Activated CD4-positive, alpha-beta T cell treated with anti-CD3 and anti-CD28 coated beads, Interleukin-2, amount 50 U/mL, for 1 hour (primary cell): ENCODE measurements around the gene LZTS2.
A peak's percentile ranks its signal among the peaks of the same experiment; 100 is the strongest.
"Not testable (repeated sequence)": the region's sequence is repeated elsewhere in the genome, so short reads cannot be mapped to it uniquely, and the experiment has no call there.

Experiments
- DNase-seq: peaks from one replicate; pipeline ENCODE4 v3.0.0-alpha.2; 2020

LZTS2 gene, protein sequence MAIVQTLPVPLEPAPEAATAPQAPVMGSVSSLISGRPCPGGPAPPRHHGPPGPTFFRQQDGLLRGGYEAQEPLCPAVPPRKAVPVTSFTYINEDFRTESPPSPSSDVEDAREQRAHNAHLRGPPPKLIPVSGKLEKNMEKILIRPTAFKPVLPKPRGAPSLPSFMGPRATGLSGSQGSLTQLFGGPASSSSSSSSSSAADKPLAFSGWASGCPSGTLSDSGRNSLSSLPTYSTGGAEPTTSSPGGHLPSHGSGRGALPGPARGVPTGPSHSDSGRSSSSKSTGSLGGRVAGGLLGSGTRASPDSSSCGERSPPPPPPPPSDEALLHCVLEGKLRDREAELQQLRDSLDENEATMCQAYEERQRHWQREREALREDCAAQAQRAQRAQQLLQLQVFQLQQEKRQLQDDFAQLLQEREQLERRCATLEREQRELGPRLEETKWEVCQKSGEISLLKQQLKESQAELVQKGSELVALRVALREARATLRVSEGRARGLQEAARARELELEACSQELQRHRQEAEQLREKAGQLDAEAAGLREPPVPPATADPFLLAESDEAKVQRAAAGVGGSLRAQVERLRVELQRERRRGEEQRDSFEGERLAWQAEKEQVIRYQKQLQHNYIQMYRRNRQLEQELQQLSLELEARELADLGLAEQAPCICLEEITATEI

DNA sequence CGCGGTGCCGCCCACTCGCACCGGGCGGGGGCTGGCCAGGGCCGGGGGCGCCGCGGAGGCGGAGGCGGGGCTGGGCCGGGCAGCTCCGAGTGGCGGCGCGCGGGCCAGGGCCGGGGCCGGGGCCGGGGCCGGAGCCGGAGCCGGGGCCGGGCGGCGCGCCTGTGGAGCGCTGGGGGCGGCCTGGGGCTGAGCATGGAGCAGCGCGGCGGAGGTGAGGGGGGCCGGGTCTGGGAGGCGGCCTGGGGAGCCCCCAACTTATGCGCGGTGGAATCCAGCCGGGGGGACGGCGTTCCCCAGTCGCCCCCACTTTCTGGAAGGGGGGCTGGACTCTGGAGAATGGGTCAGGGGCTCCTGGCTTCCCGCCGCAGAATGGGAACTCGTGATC lies at the start of gene LZTS2:
Gene LZTS2 (plus strand): TSS at position 67 of the 385 bp plus-strand sequence. CDS start 2,731 bp downstream, outside the sequence.
- DNase-seq, result no peak

DNA sequence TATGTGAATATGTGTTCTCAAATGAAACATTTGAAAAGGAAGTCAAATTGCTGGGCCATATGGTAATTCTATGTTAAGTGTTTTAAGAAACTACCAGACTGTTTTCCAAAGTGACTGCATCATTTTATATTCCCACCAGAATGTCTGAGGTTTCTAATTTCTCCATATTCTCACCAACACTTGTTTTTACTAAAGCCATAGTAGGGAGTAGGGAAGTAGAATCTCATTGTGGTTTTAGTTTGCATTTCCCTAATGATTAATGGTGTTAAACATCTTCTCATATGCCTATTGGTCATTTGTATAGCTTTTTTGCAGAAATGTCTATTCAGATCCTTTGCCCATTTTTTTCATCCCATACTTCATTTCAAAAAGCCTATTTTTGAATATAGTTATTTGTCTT lies 39.4 kb upstream of the LZTS2 start:
- no peak for DNase-seq

DNA sequence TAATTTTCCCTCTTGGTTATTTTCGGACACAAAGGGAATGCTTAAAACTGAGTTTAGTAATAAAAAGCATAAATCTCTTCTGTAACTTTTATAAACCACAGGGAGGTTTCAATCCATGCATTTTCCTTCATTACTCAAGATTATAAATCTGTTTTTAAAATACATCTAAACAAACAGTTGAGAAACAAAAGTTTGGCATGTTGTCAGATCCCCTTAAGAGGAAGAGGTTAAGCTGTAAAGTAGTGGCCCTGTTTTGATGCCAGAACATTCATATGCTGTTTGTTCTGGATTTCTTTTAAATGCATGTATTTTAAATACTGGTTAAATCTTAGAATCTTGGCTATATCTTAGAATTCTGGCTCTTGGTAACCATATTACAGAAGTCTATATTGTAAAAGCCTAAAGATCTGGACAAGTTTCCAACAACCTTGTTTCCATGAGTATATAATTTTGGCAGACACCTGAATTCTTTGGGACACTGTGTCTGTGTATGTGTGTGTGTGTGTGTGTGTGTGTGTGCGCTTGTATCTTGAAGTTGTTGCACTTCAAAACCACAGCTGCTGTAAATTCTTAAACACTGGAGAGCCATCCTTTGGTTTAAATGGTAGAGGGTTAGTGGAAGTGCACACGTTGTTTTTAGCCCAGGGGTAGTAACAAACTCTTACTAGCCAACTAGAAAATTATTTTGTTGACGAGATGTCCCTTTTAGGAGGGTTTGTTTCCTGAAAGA lies 37.1 kb upstream of the LZTS2 start:
- DNase-seq, result no peak

DNA sequence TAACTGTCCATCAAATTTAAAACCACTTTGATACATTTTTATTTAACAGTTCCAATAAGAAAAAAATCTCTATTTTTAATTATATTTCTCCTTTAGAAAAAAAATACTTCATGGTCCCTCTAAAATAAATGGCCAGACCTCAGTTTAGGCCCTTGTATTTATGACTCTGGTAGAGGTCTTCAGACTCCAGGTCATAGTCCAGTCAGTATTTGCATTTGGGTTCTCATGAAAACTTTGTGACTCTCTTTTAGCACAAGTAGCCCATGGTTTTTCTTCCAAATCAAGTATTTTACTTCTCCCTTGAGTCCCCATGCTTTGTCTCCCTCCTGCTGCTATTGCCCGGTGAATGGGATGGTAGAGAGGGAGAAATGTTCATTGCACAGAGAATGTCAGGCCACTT lies 35.8 kb upstream of the LZTS2 start:
- DNase-seq, result no peak

DNA sequence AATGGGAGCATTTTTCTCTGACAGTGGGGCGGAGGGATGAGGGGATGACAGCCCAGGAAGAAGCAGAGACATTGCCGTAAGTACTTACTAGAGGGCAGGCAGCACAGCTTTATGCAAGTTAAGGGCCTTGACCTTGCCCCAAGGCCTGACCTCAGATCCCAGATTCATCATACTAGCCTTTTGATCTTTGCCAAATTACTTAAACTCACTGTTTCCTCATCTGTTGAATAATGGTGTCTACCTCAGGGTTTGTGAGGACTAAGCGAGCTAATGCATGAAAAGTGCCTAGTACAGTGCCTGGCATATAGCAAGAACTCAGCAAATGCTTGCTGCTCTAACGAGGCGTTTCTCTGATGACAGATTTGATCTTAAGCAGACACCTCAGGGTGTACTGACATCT lies 33.8 kb upstream of the LZTS2 start:
- DNase-seq, result no peak

DNA sequence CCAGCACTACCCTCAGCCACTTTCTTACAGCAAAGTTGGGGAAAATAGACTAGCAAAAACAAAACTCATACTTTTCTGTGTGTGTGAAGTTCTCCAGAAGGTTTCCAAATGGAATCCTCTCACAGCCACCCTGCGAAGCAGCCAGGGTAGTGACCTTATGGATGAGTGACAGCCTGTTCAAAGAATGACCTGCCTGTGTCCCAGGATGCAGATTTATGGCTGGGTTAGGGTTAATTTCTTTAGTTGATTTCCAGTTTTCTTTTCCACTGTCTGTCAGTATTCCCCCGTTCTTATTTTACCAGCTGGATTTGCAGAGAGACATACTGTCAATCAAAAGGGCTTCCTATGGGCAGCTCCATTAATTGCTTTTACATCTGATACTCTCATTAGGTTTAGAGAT lies 32.7 kb upstream of the LZTS2 start:
- no peak for DNase-seq

DNA sequence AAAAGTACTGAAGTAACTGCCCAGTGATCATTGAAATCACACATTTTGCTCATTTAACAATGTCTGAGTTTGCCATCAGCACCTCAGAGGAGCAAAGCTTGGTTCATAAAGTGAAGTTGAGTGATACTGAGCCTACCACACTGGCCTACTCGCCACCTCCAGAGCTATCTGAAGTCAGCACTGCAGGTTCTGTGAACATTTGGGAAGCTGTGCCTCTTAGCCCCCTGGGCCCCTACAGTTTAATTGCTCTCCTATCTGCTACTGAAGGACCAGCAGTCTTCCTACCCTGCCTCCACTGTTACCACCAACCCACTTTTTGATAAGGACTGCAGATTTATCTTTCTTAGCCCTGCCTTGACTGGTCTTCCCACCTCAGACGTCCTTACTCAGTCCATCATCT lies 32.3 kb upstream of the LZTS2 start:
- no peak for DNase-seq

DNA sequence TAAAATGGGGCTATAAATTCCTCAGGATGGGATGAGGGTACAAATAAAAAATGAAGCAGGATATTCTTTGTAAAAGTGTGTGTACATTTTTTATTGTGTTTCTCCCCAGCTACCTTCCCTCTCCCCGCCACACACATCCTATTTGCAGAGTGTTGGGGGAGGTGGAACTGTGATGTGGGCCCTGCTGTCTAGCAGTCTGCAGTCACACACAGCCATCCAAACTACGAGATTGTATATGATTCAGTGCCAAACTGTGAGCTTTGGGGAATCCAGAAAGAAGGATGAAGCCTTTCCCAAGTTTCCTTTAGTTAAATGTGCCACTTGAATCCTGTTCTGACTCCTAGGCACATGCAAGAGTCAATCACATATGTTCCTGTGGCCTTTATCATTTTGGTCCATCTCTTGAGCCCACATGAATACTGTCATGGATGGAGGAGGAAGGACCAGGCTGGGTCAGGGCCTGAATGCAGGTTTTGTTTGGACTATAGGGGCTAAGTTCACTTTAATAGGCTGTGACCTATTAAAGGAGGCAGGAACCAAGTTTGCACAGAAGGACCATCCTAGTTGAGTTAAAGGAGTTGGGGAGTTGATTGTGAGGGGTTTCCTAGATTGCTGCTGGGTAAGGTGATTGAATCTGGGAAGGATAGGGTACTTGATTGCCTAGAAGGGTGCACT lies 31.4 kb upstream of the LZTS2 start:
- no peak for DNase-seq

DNA sequence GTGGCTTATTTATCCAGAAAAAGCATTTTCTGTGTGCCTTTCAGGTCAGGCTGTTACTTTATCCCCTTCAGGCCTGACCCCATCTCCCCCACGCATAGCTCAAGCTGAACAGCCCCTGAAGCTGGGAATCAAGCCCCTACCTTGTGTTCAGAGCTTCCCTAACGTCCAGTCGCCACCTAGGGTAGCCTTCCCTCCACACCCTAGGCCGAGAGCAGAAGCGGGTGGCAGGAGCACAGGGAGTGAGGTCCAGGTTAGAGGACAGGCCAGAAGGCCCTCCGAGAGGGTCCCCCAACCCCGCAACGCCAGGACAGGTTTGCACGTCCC lies 30.8 kb upstream of the LZTS2 start:
- no peak for DNase-seq

DNA sequence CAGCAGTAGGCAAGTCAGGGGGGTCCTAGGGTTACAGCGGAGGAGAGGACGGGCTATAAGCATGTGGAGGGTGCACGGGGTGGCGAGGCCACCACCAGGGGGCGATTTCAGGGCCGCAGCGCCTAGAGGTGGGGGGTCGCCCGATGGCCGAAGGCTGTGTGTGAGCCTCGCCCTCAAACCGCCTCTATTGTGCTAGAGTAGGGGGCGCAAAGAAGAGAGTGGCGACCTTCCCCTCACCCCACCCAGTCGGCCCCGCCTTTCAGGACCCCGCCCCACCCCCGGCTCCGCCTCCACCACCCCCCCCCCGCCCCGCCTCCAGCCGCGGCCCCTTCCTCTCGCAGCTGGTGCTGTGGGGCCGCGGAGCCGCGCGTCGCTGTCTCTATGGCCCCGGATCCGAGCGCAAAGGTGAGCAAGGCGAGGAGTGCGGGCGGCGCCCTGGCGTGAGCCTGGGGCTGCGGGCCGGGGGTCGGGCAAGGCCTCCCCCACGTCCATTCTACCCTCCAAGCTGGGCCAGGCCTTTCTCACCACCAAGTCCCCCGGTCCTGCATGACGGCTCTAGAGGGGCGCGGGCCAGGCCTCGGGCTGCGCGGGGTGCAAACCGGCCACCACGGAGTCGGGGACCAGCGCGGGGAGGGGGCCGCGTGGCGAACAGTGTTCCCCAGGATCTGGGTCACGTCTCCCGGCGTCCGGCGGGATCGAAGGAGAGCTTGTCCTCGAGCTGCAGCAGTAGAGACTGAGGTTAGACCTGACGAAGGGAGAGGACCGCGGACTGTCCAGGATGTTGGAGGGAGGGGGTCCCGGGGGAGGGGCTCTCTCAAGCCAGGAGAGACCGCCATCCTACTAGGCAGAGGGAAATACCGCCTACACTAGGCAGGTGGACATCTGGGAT lies 30.2 kb upstream of the LZTS2 start, which contains the start of gene SEMA4G:
Gene SEMA4G (plus strand): TSS at position 318 of the 889 bp plus-strand sequence. CDS start 3,409 bp downstream, outside the sequence.
- DNase-seq, result peak; percentile 40

DNA sequence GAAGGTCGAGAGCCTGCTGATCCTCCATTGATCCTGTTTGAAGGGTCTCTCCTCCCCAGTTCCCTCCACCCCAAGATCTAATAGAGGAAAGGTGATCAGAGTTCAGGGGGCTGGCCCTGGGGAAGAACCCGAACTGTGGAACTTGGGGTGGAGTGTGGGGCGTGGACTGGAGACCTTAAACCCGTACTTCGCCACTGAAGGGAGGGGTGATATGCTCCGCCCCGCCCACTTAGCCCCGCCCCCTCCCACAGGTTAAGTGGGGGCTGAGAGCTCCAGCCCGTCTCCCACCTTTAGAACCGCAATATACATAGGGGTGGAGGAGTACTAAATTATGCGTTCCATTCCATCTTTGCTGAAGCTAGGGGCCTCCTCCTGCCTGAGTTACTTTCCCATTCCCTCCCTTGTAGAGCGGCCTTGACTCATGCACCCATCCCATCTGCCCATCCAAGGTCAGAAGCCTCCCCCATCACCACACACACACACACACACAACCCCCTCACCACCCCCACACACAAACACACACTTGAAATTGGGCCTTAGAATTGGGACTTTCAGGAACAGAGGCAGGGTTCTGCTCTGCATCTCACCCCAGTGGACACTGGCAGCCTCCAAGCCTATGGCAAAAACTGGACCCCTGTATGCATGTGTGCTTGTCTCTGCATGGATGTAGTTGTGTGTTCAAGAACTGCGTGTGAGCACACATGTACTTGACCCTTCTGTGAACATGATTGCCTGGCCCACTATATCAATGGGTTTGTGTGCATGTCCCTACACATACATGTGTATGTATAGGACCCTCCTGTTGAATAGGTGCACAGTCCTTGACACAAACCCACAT lies 29.3 kb upstream of the LZTS2 start:
- DNase-seq, result peak; percentile 26

DNA sequence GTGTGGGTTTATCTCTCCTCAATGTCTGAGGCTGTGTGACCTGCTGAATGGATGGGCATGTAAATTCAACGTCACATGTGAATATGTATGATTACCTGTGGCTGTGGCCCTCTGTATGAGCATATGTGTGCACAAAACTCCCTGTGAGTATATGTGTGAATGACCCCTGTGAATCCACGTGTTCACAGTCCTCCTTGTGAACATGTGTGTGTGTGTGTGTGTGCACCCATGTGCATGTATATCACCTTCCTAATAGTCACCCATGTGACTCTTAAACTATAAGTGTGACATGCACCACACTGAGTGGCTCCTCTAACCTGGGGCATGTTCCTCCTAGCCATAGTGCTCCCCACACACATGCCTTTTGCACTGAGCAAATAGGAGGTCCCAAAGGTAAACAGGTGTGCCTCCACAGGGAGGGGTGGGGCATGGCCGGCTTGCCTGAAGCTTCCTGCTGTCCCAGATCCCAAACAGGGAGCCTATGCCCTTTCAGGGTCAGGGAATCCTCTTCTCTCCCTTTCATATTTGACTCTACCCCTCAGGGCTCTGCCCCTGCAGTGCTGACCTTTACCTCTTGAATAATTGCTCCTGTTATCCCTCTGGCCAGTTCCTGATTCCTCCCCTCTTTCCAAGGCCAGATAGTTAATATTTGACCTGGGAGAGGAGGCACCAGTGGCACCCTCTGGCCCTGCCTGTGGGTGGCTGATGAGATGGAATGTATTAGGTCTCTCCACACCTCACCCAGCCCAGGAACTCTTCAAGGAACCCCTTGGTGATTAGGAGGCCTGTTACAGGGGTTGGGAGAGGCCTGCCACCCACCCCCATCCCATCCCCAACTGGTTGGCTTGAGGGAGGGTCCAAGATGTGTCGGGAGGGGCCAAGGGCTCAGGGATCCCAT lies 28.4 kb upstream of the LZTS2 start:
- no peak for DNase-seq

DNA sequence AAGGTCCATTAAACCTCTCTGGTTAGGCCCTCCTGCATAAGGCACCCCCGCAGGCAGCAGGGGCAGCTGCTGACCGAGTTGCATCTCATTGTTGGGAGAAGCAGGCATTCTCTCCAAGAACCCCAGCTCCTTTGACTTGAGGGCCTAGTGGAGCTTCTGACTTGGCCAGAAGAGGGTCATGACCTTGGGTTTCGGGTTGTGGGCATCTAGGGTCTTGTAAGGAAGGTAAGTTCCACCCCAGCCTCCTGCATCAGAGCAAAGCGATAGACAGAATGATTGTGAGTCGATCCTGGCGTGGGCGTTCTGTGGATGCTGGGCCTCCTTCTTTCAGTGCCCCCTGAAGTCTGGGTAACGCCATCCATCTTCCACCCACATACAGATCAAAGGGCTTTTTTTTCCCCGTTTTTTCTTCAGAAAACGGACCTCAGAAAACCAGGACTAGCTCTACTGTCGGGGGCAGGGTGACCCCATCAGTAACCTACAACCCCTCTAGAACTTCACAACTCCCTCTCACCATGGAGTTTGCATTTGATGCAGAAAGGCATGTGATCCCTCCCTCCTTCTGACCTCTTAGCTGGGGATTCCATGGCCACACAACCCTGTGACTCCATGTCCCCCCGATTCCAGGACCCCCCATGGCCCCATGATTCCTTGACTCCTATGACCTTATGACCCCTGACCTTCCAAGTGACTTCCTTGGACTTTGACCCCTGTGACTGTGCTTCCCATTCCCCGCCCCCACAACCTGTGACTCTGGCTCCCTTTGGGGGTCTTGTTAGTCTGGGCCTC lies 27.3 kb upstream of the LZTS2 start:
- DNase-seq, result no peak

DNA sequence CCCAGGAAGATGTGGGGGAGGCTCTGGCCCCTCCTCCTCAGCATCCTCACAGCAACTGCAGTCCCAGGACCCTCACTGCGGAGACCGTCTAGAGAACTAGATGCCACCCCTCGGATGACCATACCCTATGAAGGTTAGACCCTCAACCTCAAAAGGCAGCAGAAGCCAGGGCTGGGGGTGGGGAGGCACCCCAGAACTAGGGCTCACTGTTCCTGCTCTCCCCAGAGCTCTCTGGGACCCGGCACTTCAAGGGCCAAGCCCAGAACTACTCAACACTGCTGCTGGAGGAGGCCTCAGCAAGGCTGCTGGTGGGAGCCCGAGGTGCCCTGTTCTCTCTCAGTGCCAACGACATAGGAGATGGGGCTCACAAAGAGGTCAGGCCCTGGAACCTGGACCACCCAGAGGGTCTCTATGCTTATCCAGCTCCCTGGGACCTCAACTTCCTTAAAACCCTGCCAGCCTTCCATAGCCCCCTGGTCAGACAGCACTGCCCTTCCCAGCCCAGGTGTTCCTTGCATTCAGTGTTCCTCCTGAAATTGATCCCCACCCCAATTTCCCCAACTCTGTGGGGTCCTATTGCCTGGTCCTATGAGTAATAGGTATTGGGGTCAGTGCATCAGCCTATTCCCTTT lies 26.6 kb upstream of the LZTS2 start:
- DNase-seq, result no peak

DNA sequence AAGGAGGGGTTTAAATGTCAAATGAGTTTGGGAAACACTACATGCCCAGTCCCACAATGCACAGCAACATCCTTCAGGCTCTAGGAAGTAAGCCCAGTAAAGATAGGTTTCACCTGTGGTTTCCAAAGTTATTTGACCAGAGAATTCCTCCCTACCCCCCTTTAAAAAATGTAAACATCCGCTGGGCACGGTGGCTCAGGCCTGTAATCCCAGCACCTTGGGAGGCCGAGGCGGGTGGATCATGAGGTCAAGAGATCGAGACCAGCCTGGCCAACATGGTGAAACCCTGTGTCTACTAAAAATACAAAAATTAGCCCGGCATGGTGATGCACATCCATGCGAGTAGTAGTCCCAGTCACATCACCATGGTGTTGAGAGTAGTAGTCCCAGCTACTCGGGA lies 24.2 kb upstream of the LZTS2 start:
- DNase-seq, result not testable (repeated sequence)

DNA sequence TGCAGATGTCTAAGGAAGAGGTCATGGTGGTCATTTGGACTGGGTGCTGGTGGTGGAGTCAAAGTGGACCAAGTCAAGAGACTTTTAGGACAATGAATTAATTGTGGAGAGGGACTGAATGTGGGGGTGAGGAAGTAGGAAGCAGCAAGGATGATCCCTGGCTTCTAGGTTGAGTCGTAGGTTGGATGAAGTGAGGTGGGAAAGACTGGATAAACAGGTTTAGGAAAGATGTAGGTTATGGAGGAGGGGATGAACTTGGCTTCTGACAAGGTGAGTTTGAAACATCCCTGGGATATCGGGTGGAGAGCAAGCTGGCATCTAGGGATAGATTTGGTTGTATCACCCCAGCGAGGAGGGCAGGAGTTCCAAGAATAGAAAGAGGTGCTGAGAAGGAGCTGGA lies 22.7 kb upstream of the LZTS2 start:
- DNase-seq, result no peak

DNA sequence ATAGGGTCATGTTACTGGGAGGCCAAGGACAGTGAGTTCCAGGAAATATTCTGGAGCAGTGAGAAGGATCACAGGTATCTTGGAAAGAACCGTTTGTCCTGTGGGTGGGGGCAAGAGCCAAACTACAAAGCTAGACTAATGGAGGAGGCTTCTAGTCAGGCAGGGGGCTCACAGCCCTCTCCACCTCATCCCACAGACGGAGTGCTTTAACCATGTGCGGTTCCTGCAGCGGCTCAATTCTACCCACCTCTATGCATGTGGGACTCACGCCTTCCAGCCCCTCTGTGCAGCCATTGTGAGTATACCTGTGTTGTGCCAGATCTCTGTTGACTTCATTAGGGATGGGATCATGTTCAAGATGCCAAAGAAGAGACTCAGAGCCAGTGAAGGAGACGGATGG lies 22.2 kb upstream of the LZTS2 start:
- no peak for DNase-seq

DNA sequence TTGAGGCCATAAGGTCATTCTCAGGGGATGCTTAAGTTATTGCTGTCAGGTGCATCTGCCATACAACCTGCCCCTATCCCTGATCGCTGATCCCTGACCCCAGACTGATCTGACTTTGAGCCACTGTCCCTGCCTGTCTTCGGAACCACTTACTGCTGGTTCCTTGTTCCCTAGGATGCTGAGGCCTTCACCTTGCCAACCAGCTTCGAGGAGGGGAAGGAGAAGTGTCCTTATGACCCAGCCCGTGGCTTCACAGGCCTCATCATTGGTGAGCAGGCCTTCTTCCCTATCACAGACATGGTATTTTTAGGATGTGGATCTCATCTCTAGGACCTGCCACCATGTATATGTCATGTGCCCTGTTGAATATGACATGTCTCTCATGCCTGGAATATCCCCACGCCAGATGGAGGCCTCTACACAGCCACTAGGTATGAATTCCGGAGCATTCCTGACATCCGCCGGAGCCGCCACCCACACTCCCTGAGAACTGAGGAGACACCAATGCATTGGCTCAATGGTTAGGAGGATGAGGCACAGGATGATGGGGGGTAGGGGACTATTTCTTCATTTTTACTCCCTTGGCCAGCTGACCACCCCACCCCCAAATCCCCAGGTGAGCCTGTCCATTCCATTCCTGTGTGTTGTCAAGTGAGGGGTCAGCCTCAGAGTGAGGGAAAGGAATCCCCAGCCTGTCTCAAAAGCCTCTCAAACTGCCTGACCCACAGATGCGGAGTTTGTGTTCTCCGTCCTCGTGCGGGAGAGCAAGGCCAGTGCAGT lies 21.3 kb upstream of the LZTS2 start:
- no peak for DNase-seq
